ENCODE data around the gene PRR3.

PRR3 gene

GRCh38 chr6:30571762-30572082 is 14.6 kb downstream of the PRR3 start:
- DNase-seq (ENCODE audit: low spot score): no peak

GRCh38 chr6:30572148-30572547 is 15.1 kb downstream of the PRR3 start:
- DNase-seq (ENCODE audit: low spot score): no peak

- DNase-seq (ENCODE audit: low spot score): no peak
Observed at GRCh38 chr6:30573113-30573512, 16.0 kb downstream of the PRR3 start.

GRCh38 chr6:30578051-30578450 is 21.0 kb downstream of the PRR3 start:
- no peak for DNase-seq (ENCODE audit: low spot score)

GRCh38 chr6:30583921-30584320 is 26.8 kb downstream of the PRR3 start:
- no peak for DNase-seq (ENCODE audit: low spot score)

- no peak for DNase-seq (ENCODE audit: low spot score)
Observed at GRCh38 chr6:30589754-30590358, 32.8 kb downstream of the PRR3 start.

GRCh38 chr6:30590509-30590908 is 33.4 kb downstream of the PRR3 start:
- no peak for DNase-seq (ENCODE audit: low spot score)

GRCh38 chr6:30591008-30591407 is 33.9 kb downstream of the PRR3 start:
- DNase-seq (ENCODE audit: low spot score): peak; percentile 52

- no peak for DNase-seq (ENCODE audit: low spot score)
Observed at GRCh38 chr6:30592287-30592686, 35.2 kb downstream of the PRR3 start.

GRCh38 chr6:30597315-30598144 is 40.4 kb downstream of the PRR3 start:
- DNase-seq (ENCODE audit: low spot score): peak; percentile 82

GRCh38 chr6:30598912-30599624 is 42.0 kb downstream of the PRR3 start:
- DNase-seq (ENCODE audit: low spot score): no peak

GRCh38 chr6:30599625-30600324 is 42.7 kb downstream of the PRR3 start:
- DNase-seq (ENCODE audit: low spot score): no peak

- DNase-seq (ENCODE audit: low spot score): no peak
Observed at GRCh38 chr6:30600451-30600961, 43.4 kb downstream of the PRR3 start.

GRCh38 chr6:30601436-30601814 is 44.3 kb downstream of the PRR3 start:
- no peak for DNase-seq (ENCODE audit: low spot score)

GRCh38 chr6:30601815-30602641 is 44.9 kb downstream of the PRR3 start:
- no peak for DNase-seq (ENCODE audit: low spot score)

GRCh38 chr6:30603961-30604360 is 46.9 kb downstream of the PRR3 start:
- DNase-seq (ENCODE audit: low spot score): no peak

GRCh38 chr6:30610065-30610464 is 53.0 kb downstream of the PRR3 start:
- no peak for DNase-seq (ENCODE audit: low spot score)

- no peak for DNase-seq (ENCODE audit: low spot score)
Observed at GRCh38 chr6:30611150-30611855, 54.2 kb downstream of the PRR3 start.

GRCh38 chr6:30611856-30612194 is 54.7 kb downstream of the PRR3 start:
- DNase-seq (ENCODE audit: low spot score): no peak

- DNase-seq (ENCODE audit: low spot score): peak; percentile 50
Observed at GRCh38 chr6:30612213-30612612, 55.1 kb downstream of the PRR3 start.

- DNase-seq (ENCODE audit: low spot score): no peak
Observed at GRCh38 chr6:30612687-30613248, 55.7 kb downstream of the PRR3 start.

Data from GM03348 (cell line).